Measurements from ENCODE around the gene SLC36A3. TPM values are rescaled to one million over a fixed set of nuclear protein-coding genes. Genes with fewer than 3 reads are reported as not detected.

The SLC36A3 gene
- total RNA-seq, 1 donor from 2014 or later = not detected

- peak in 1 of 2 donors; percentile 72 for DNase-seq (ENCODE audit: low read depth in 2 of 2)
Observed at GRCh38 chr5:151298063-151298855, 5.3 kb downstream of the SLC36A3 start.

GRCh38 chr5:151296974-151297373 is 6.6 kb downstream of the SLC36A3 start:
- DNase-seq (ENCODE audit: low read depth in 2 of 2) = no peak

GRCh38 chr5:151296478-151296830 is 7.1 kb downstream of the SLC36A3 start:
- DNase-seq (ENCODE audit: low read depth in 2 of 2) = no peak

DNA sequence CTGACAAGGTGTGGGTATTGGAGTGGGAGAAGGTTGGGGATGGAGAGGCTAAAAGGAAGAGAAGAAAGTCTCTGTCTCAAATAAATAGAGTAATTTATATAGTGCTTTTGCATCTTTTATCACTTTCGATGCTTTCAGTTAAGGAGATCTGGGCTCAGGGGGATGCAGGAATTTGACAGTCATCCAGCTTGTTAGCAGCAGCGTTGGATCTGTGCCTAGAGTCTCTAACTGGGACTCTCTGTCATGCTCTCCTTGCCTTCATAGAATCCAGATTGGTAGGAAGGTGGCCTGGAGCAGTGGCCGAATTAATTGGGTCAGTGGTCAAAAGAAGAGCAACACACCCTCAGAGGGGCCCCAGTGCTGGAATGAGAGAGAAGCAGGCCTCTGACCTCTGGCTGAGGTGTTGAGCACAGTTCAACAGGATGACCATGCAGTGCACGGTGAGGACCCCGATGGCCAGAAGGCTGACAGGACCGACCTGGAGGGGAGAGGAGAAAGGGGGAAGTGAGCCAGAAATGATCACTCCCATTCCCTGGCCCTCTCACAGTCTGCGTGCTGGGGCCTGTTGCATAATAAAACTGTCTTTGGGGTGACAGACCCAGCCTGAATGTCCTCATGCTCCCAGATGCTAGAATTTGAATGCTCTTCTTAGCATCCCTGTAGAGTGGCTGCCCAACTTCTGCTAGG is 7.6 kb downstream of the SLC36A3 start:
- no peak for DNase-seq (ENCODE audit: low read depth in 2 of 2)

DNA sequence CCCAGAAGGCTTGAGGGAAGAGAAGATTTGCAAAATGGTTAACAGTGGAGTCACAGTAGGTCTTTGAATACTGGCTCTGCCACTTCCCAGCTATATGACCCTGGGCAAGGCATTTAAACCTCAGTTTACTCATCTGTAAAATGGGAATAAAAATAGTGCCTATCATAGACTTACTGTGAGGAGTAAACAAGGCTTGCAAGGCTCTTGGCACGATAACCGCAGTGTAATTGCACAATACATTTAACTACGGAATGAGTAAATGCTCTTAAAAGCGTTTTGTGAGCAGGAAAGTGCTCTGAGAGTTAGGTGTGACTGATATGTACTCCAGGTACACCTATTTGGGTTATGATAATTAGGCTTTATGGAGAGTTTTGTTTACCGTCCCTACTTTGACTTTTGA is 8.4 kb downstream of the SLC36A3 start:
- no peak for DNase-seq (ENCODE audit: low read depth in 2 of 2)

DNA sequence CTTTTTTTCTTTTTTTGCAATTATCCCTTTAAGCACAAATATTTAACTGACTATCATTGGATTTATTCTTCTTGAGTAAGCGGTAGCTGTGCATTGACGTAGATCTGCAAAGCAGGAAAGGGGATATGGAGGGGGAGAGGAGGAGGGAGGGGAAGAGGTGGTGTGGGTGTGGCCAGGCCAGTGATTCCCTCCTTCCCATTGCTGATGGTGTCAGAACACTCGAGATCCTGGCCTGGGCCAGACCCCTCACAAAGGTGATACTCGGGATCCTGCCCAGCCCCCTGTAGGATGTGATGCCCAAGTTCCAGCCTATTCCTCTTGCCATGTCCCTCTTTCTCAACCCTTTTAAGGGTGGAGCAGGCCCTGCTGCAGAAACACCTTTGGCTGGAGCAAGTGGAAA is 9.9 kb downstream of the SLC36A3 start:
- DNase-seq (ENCODE audit: low read depth in 2 of 2) = no peak

DNA sequence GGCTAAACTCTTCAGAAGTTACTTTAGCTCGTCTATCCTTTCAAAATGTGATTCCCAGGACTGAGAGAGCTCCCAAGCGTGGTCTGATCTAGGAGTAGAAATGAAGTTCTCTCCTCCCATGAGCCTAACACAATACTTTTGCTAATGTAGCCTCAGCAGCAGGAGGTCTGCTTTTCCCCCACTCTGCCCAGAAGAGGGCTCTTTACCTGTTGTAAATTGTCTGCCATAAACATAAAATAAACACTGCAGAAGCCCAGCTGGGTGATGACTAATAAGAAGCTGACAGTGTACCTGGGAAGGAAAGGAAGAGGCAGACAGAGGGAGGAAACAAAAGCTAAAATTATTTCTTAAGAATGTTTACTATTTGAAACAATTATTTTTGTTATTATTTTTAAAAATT is 15.4 kb downstream of the SLC36A3 start:
- DNase-seq (ENCODE audit: low read depth in 2 of 2) = no peak

GRCh38 chr5:151286246-151286645 is 17.3 kb downstream of the SLC36A3 start:
- DNase-seq (ENCODE audit: low read depth in 2 of 2) = no peak

- DNase-seq (ENCODE audit: low read depth in 2 of 2) = no peak
Observed at GRCh38 chr5:151285683-151286082, 17.9 kb downstream of the SLC36A3 start.

DNA sequence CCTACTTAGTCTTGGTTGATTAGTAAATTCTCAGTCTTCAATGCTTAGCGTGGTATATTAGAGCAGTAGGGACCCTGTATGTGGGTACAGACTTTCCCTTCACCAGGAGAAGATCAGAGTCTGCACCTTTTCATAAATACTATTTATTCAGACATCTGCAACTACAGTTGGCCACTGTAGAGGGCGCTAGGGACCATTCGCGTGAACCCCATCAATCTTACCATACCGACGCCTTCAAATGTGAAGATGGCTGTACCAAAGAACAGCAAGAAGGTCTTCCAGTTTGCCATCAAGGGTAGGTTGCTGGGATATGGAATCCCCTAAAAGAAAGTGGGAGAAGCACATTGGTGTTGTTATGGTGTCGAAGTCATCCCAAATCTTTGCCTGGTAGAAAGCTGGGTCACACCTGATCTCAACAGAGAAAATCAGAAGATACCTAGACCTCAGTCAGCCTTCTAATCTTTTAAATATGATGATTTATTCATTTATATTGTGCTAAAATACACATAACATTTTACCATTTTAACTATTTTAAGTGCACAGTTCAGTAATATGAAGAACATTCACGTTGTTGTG is 19.1 kb downstream of the SLC36A3 start:
- DNase-seq (ENCODE audit: low read depth in 2 of 2) = no peak

GRCh38 chr5:151283120-151283825 is 20.3 kb downstream of the SLC36A3 start:
- DNase-seq (ENCODE audit: low read depth in 2 of 2) = no peak

DNA sequence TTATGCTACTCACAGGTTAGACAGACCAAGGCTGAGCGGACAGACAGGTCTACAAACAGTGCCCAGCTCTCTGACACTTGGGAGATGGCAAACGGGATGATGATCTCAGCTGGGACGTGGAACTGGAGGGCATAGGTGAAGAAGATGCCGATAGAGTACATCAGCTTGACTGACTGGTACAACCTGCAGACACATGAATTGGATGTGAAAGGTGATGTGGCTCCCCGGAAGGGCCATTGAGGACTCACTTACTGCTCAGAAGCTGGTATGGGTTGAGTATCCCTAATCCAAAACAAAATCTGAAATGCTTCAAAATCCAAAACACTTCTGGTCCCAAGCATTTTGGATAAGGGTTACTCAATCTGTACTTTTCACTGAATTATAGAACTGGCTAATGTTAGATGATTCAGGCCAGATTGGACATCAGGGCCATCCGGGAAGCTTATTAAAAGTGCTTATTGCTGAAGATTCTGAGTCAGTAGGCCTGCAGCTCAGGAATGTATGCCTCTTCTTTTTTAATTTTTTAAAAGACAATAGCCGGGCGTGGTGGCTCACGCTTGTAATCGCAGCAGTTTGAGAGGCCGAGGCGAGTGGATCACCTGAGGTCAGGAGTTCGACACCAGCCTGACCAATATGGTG is 22.4 kb downstream of the SLC36A3 start:
- DNase-seq (ENCODE audit: low read depth in 2 of 2) = no peak

DNA sequence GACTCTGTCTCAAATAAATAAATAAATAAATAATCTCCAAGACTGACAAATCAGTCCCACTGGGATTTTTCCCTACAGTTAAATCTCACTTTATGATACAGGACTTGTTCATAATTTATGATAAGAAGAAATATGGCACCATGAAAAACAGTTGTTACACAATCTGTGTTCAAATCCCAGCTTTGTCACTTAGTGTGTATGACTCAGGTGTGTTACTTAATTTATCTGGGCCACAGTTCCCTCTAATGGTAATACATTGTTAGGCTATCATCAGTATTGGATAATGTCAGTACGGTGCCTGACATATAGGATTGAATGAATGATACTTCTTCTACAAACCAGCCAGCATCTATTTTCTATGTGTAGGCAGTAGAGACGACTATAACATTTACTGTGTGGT is 23.1 kb downstream of the SLC36A3 start:
- DNase-seq (ENCODE audit: low read depth in 2 of 2) = no peak

DNA sequence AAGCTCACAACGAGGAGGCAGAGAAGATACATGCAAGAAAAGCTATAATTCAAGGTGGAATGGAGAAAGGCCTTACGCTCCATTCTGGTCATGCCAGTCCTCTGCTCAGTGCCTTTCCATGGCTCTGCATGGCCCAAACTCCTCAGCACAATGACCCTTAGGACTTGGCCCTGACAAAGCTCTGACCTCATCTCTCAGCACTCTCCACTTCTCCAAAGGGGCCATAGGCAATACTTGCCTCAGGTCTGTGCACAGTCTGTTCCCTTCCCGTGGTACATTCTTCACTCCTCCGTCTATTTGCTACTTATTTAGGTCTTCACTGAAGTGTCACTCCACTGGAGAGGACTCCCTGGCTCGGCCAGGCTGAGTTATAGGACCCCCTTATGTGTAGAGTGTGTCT is 24.7 kb downstream of the SLC36A3 start:
- DNase-seq (ENCODE audit: low read depth in 2 of 2) = no peak

DNA sequence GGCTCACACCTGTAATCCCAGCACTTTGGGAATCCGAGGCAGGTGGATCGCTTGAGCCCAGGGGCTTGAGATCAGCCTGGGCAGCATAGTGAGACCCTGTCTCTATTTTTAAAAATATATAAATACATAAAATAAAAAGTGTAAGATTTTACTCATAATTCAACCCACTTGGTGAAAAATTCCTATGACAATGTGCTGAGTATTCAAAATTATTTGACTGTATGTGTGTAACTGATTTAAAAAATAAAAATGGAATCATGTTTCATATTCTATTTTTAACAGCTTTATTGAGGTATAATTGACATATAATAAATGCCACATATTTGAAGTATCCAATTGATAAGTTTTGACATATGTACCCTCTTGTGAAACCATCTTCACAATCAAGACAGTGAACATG is 27.8 kb downstream of the SLC36A3 start:
- DNase-seq (ENCODE audit: low read depth in 2 of 2) = no peak

- DNase-seq (ENCODE audit: low read depth in 2 of 2) = no peak
Observed at GRCh38 chr5:151274666-151275065, 28.9 kb downstream of the SLC36A3 start.

- no peak for DNase-seq (ENCODE audit: low read depth in 2 of 2)
Observed at GRCh38 chr5:151271336-151271735, 32.2 kb downstream of the SLC36A3 start.

DNA sequence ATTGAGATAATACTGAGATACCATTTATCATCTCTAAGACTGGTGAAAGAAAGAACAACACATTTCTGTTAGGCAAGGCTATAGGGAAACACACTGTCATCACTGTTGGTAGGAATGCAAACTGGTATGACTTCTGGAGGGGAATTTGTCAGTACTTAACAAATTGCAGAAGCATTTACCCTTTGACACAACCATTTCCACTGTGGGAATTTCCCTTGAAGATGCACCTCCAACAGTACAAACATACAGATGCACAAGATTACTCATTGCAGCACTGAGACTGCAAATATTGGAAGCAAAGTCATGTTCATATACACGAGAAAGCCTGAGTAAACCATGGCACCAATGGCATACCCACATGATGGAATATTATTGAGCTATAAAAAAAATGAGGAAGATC is 33.0 kb downstream of the SLC36A3 start:
- DNase-seq (ENCODE audit: low read depth in 2 of 2) = peak; percentile 14 to 92

DNA sequence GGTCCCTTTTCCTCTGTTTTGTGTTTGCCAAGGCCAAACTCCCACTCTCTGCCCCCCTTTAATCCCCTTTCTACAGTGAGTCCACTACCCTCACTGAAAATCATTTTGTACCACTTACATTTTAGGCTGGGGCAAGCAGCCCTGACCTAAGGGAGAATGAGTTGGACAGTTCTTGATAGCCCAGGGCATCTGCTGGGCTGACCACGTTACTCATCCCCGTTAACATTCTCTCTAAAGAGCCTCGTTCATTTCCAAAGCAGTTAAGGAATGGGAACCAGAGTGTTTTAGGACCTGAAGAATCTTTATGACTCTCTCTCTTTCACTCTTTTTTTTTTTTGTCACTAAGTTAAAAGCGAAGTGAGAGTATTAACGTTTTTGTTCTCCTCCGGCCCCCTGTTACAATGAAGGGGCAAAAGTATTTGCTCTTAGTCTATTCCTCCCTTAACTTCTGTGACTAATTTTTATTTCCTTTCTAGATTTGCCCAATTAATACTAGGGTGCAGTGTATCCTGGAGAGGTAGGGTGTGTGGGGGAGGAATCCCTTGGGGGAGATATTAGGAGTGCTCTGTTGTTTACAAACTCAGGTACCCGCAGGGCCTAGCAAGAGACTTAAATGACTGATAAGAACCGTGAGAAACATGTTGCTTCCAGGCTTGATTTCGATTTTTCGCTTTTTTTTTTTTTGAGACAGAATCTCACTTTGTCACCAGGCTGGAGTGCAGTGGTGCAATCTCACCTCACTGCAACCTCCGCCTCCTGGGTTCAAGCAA is 35.9 kb downstream of the SLC36A3 start:
- no peak for DNase-seq (ENCODE audit: low read depth in 2 of 2)

DNA sequence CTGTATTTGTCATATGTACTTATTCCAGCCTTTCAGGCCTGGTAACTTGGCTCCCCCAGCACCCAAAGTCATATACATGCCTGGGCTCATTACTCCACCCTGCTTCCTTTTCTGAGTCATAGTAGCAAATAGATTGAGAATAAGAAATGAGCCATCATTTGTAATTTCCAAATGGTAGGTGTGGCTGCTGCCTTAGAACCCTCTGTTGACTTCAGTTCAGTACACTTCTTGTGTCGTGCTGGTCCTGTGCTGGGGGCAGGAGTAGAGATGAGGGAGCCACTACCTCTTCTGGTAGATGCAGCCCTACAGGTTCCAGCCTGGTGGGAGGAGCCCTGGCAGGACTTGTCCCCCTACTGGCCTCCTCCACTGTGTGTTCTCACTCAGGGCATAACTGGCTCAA is 39.5 kb downstream of the SLC36A3 start:
- DNase-seq (ENCODE audit: low read depth in 2 of 2) = peak in 1 of 2 donors; percentile 68

DNA sequence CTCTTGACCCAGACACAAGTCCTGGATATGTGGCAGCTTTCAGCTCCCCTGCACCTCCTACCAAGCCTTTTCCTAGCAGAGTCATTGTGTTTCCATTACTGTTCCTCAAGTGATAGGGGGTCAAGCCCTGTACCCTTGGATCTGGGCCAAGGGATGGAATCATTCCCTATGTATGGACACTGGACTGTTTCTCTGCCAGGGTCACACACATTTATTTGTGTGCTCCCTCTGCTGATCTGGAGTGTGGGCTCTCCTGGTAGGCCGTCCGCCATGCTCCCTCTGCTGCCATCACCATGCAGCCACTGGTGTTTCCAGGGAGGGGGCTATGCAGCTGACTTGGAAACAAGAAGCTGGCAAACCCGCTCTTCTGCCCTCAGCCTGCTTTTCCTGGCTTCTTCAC is 41.0 kb downstream of the SLC36A3 start:
- no peak for DNase-seq (ENCODE audit: low read depth in 2 of 2)

Data from lung microvascular endothelial cell (primary cell).